Upper lobe of right lung (tissue), 1 donor: ENCODE data around the gene FER1L5. TPM values are rescaled to one million over a fixed set of nuclear protein-coding genes. Genes with fewer than 3 reads are reported as not detected.
A peak's percentile ranks its signal among the peaks of the same experiment; 100 is the strongest.

ENCODE experiments used
- ATAC-seq: fragments of 200-7000 bp; cut with Tn5 transposase; one replicate; pipeline ENCODE4 v1.9.1; 2020; ENCODE audit warnings: mild to moderate bottlenecking, moderate library complexity
- DNase-seq: peaks from one replicate; pipeline ENCODE4 v3.0.0-alpha.2; 2020
- H3K27ac ChIP-seq: fragments of 200-600 bp; one replicate; pipeline ENCODE4 v1.8.0; 2022
- H3K27me3 ChIP-seq: fragments of 200-600 bp; one replicate; pipeline ENCODE4 v1.8.0; 2022; ENCODE audit warnings: mild to moderate bottlenecking
- H3K36me3 ChIP-seq: fragments of 200-600 bp; one replicate; pipeline ENCODE4 v1.8.0; 2022
- H3K4me1 ChIP-seq: fragments of 200-600 bp; one replicate; pipeline ENCODE4 v1.8.0; 2022
- H3K4me3 ChIP-seq: fragments of 200-600 bp; one replicate; pipeline ENCODE4 v1.8.0; 2022; ENCODE audit warnings: mild to moderate bottlenecking
- H3K9me3 ChIP-seq: fragments of 200-600 bp; one replicate; pipeline ENCODE4 v1.8.0; 2022
- intact Hi-C: fragments of 100-400 bp; cut with DNase I; formaldehyde crosslinking; loops from one replicate; pipeline ENCODE4 v1.11.0; 2022
- total RNA-seq: library from RNA; stranded (reverse); fragmentation: NEBNext Ultra II Directional; extraction: Animal tissue kit (Norgen Biotek cat#: 25700); gene quantifications from one replicate; pipeline ENCODE4 v1.2.1, GENCODE V29; 2021
- TF ChIP-seq, protein P1 (sequence below): fragments of 200-600 bp; IDR thresholded peaks from one replicate; pipeline ENCODE4 v1.8.0; 2022; ENCODE audit warnings: antibody characterized with exemption
- donor health status: DM: no; HTN: yes; CAD: no; lungs with severe emphysema.

Gene FER1L5
- total RNA-seq, 1 donor from 2014 or later, result 0.14 TPM

DNA sequence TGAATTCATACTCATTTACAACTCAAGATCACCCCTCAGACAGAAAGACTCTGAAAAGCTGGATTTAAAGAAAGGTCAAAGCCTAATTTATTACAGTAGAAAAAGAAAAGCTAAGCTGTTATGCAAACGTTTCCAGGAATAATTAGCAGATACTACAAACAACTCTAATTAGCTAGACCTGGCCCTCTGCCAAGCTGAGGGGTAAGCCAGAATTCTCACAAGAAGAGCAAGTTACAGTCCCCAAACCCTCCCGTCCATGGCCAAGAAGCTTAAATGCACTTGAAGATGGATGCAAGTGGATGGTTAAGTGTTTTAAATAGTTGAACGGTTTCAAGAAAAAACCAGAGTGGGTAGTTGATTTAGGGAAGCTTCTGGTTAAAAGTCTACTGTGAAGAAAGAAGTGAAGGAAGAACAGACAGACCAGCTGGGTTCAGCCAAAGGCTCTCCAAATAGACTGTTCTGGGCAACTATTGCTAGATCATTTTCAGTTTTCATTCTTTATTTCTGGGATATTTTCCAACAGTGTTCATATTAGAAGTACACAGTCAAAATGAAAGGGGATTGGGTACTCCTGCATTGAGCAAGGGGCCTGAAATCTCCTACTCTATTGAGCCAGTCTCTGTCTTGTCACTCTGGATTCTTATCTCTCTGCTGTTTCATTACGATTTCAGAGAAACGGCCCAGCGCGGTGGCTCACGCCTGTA is 92.5 kb downstream of the FER1L5 start:
- Histone ChIP-seq H3K36me3 (peaks cover 63% of the 10 kb centered on the region), H3K27me3 (no peaks in the 10 kb centered on the region), H3K4me1 (peaks cover 25% of the 10 kb centered on the region), H3K9me3 (no peaks in the 10 kb centered on the region), H3K27ac (peak overlapping the region; percentile 15), H3K4me3 (no peak overlapping the region)
- intact Hi-C loops, result no loop called here
- no peak for ATAC-seq
- TF ChIP-seq, protein P1, sequence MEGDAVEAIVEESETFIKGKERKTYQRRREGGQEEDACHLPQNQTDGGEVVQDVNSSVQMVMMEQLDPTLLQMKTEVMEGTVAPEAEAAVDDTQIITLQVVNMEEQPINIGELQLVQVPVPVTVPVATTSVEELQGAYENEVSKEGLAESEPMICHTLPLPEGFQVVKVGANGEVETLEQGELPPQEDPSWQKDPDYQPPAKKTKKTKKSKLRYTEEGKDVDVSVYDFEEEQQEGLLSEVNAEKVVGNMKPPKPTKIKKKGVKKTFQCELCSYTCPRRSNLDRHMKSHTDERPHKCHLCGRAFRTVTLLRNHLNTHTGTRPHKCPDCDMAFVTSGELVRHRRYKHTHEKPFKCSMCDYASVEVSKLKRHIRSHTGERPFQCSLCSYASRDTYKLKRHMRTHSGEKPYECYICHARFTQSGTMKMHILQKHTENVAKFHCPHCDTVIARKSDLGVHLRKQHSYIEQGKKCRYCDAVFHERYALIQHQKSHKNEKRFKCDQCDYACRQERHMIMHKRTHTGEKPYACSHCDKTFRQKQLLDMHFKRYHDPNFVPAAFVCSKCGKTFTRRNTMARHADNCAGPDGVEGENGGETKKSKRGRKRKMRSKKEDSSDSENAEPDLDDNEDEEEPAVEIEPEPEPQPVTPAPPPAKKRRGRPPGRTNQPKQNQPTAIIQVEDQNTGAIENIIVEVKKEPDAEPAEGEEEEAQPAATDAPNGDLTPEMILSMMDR, result no peak
- DNase-seq, result no peak

DNA sequence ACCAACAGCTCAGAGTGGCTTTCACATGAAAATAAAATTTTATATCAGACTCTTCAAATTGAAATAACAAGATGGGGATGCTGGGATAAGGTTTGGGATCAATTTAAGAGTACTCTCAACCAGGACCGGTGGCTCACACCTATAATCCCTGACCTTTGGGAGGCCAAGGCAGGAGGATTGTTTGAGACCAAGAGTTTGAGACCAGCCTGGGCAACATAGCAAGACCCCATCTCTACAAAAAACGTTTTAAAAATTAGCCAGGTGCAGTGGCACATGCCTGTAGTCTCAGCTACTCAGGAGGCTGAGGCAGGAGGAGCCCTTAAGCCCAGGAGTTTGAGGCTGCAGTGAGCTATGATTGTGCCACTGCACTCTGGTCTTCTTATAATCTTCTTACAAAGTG is 94.7 kb downstream of the FER1L5 start:
- TF ChIP-seq, protein P1, result no peak
- H3K36me3 ChIP-seq, result peaks cover 40% of the 10 kb centered on the region
- peaks cover 25% of the 10 kb centered on the region for H3K4me1 ChIP-seq
- intact Hi-C loops, result no loop called here
- no peak overlapping the region for H3K4me3 ChIP-seq
- no peak overlapping the region for H3K27ac ChIP-seq
- DNase-seq, result no peak
- ATAC-seq, result no peak
- no peaks in the 10 kb centered on the region for H3K27me3 ChIP-seq
- no peaks in the 10 kb centered on the region for H3K9me3 ChIP-seq

DNA sequence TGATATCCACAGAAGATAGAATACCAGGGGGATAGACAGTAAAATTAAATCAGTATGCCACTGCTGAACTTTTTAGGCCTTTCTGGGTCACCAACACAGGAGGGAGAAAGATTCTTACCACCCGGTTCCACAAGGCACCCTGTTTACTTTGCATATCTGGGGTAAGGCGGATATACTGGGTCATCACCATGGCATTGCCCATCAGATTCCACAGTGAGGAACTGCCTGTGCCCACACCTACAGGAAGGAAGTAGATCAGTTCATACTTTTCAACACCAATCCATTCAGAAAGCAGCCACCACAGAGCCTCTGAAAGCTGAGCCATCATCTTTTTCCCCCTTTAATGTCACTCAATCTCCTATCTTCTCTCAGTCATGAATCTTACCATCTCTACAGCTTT is 95.3 kb downstream of the FER1L5 start:
- no peaks in the 10 kb centered on the region for H3K27me3 ChIP-seq
- H3K4me1 ChIP-seq, result peaks cover 25% of the 10 kb centered on the region
- no peak overlapping the region for H3K4me3 ChIP-seq
- no peak overlapping the region for H3K27ac ChIP-seq
- peaks cover 35% of the 10 kb centered on the region for H3K36me3 ChIP-seq
- no peaks in the 10 kb centered on the region for H3K9me3 ChIP-seq
- DNase-seq, result no peak
- no peak for ATAC-seq
- intact Hi-C loops, result no loop called here
- TF ChIP-seq, protein P1, result no peak

DNA sequence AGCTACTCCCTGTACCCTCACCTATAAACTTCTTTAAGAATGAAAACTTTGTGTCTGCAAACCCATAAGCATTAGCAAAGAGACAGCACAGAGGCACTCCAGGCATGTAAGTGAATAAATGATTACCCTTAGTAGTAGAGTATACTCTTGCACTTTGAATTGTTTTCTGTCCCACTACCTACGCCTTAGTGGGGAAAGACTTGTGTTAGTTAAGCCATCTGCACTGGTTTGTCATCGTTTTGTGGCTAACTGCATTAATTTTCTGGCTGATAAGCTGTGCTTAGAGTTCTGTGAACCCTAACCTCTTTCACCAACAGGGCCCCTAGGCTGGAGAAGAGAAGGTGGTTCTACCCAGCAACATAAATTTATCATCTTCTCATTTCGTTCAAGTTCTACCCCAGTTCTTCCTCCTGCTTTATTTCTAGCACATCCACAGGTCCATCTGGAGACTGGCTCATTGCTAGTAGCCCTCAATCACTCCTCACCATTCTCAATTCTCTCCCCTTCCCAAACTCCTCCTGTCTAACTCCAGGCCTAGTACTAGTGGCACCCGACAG is 96.6 kb downstream of the FER1L5 start:
- H3K4me1 ChIP-seq, result peaks cover 25% of the 10 kb centered on the region
- peak overlapping the region; percentile 88 for H3K4me3 ChIP-seq
- peaks cover 21% of the 10 kb centered on the region for H3K36me3 ChIP-seq
- no peaks in the 10 kb centered on the region for H3K27me3 ChIP-seq
- TF ChIP-seq, protein P1, result no peak
- ATAC-seq, result no peak
- DNase-seq, result no peak
- intact Hi-C loops, result no loop called here
- peak overlapping the region; percentile 84 for H3K27ac ChIP-seq
- H3K9me3 ChIP-seq, result no peaks in the 10 kb centered on the region

DNA sequence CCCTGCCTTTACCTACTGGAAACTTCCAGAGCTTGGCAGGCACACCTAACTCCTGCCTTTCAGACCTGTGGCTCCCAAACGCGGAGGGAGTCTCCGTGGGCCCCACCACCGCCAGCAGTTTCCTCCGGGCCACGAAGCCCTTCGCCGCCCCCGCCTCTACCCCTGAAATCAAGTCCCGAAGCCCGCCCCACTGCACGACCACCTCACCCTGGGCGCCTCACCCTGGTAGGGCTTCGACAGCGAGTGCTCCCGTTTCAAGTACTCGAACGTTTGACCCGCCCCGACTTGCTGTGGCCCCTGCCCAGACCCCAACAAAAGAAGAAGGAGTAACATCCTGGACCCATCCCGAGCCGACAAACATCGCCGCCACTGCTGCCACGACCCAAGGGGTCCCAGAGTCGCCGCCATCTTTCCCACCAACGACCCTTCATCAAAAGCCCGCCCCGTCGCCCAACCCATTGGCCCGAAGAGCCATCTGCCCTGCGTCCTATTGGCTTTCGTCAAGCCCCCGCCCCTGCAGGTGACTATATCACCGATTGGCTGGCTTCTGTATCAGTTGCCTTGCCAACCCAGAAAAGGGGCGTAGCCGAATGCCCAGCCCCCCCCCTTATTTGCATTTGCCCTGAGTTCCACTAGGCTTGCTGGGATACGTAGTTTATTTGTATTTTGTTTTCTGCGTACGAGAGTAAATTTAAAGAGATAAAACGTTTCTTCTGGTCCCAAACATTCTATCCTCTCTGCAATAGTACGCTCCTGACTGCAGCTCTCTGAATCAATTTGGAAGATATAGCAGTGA is 97.3 kb downstream of the FER1L5 start, which contains the start of gene LMAN2L:
LMAN2L (minus strand) TSS at position 432 of the 796 bp plus-strand sequence; CDS start at position 408, 24 bp downstream.
- TF ChIP-seq, protein P1, result no peak
- Histone ChIP-seq H3K4me3 (peak within 1 kb of the TSS; percentile 88), H3K9me3 (no peaks in the 10 kb centered on the region), H3K27me3 (no peaks in the 10 kb centered on the region), H3K36me3 (peaks cover 18% of the 10 kb centered on the region), H3K4me1 (peaks cover 23% of the 10 kb centered on the region), H3K27ac (peak within 1 kb of the TSS; percentile 84)
- DNase-seq (peak; percentile 98), ATAC-seq (peak; percentile 100)
- intact Hi-C loops, result no loop called here
